ENCODE results near the gene TWNK. TPM values are rescaled to one million over a fixed set of nuclear protein-coding genes. Genes with fewer than 3 reads are reported as not detected.
A peak's percentile ranks its signal among the peaks of the same experiment; 100 is the strongest.

TWNK gene
- total and polyA plus RNA-seq, 10 donors, result 5.6 to 9.9 (median 8.2) TPM

DNA sequence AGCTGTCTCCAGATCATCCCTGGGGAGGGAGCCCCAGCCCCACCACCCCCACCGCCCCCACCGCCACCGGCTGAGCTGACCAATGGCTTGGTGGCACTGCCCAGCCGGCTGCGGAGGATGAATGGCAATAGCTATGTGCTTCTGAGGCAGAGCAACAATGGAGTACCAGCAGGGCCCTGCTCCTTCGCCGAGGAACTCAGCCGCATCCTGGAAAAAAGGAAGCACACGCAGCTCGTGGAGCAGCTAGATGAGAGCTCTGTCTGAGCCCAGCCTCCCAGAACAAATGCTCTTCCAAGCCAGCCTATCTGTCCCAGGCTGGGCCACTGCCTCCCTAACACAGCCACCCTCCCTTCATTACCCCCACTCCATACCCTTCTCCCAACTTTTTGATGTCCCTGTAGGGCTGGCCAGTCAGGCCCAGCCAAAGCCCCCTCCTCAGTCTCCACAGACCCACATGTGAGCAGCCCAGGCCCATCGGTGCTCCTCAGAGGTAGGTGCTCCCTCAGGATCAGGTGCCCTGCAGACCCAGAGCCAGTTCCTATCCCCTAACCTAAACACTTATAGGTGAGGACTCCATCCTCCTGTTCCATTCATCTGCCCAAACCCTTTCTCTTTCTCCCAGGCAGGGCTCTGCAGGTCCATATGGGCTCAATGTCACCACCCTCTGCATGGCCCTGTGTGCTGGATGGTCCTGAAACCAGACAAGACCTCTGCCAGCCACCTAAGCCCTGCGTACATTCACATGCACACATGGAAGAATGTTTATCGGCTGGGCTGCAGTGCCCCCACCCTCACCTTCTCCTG is 3.3 kb upstream of the TWNK start:
- DNase-seq, result peak; percentile 63
- H3K36me3 ChIP-seq, result peaks cover 0 to 77% (median 25%) of the 10 kb centered on the region in 6 donors

DNA sequence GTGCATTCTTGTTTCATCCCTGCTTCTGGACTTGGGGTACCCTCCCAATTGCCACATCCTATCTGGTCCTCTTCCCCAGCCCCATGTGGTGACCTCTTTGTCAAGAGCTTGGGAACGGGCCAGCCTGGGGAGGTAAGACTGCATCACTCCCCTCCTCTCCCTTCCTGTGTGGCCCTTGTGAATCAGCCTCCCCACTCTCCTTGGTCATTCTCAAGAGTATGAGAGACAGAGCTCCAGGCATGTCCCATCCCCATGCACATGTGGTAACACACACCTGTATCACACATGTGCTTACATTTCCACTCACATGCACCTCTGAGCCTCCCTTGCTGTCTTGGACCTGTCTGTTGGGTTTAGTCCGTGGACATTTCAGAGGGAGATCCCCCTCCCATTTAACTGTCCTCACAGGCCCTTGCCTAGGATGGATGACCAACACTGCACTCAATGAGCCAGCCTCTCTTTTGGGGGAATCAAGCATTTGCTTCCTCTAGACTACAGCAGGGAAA is 2.6 kb upstream of the TWNK start:
- no peaks in the 10 kb centered on the region for H3K27me3 ChIP-seq (replicated peaks in 1 of 7)
- H3K36me3 ChIP-seq, result peaks cover 0 to 77% (median 24%) of the 10 kb centered on the region in 6 donors
- intact Hi-C loops (cut with DNase I; ENCODE audit: low total_unique reads), result no loop called here
- no peak overlapping the region for H3K27ac ChIP-seq
- H3K9me3 ChIP-seq, result no peaks in the 10 kb centered on the region
- peaks cover 12 to 44% (median 37%) of the 10 kb centered on the region in 6 donors for H3K4me1 ChIP-seq
- TF ChIP-seq, protein P1, sequence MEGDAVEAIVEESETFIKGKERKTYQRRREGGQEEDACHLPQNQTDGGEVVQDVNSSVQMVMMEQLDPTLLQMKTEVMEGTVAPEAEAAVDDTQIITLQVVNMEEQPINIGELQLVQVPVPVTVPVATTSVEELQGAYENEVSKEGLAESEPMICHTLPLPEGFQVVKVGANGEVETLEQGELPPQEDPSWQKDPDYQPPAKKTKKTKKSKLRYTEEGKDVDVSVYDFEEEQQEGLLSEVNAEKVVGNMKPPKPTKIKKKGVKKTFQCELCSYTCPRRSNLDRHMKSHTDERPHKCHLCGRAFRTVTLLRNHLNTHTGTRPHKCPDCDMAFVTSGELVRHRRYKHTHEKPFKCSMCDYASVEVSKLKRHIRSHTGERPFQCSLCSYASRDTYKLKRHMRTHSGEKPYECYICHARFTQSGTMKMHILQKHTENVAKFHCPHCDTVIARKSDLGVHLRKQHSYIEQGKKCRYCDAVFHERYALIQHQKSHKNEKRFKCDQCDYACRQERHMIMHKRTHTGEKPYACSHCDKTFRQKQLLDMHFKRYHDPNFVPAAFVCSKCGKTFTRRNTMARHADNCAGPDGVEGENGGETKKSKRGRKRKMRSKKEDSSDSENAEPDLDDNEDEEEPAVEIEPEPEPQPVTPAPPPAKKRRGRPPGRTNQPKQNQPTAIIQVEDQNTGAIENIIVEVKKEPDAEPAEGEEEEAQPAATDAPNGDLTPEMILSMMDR (IDR thresholded peaks at IDR 0.05 in 8 of 11, conservative IDR thresholded peaks at IDR 0.05 in 3 of 11), result no peak
- TF ChIP-seq POLR2A (IDR thresholded peaks at IDR 0.05), result no peak
- no peak for TF ChIP-seq POLR2AphosphoS5 (IDR thresholded peaks at IDR 0.05)
- H3K4me3 ChIP-seq, result no peak overlapping the region
- 68 to 86% (median 83%) methylated on average over 2 of the region's 2 CpGs for WGBS, 5 donors
- DNase-seq, result peak; percentile 16

More for the DNA sequence above, 3.3 kb upstream of the TWNK start:
- Histone ChIP-seq H3K9me3 (no peaks in the 10 kb centered on the region), H3K4me3 (no peak overlapping the region), H3K27ac (no peak overlapping the region), H3K27me3 (replicated peaks in 1 of 7) (no peaks in the 10 kb centered on the region), H3K4me1 (peaks cover 12 to 38% (median 31%) of the 10 kb centered on the region in 6 donors)
- intact Hi-C loops (cut with DNase I; ENCODE audit: low total_unique reads), result no loop called here
- TF ChIP-seq POLR2AphosphoS5 (IDR thresholded peaks at IDR 0.05), result no peak
- TF ChIP-seq, protein P1 (IDR thresholded peaks at IDR 0.05 in 8 of 11, conservative IDR thresholded peaks at IDR 0.05 in 3 of 11), result no peak
- no peak for TF ChIP-seq POLR2A (IDR thresholded peaks at IDR 0.05)
- WGBS, 5 donors, result 81 to 96% (median 91%) methylated on average over 10 to 13 of the region's 13 CpGs

DNA sequence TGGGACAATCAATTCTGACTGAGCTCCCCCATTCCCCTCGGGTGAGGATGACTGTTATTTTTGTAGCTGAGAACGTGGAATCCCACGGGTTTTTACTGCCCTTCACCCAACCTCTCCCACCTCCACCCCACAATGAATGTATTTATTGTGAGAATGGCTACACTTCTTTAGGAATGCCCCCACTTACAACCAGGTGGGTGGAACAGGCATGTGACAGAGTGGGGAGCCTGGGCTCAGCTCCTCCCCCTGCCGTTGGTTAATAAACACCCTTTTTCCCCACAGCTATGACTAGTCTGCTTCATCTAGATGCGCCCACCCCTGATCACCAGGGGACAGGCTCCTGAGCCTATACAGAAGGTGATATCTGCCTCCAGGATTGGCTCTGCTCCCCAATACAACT is 2.0 kb upstream of the TWNK start:
- WGBS, 5 donors, result 72 to 85% (median 73%) methylated on average over 5 of the region's 5 CpGs
- Histone ChIP-seq H3K4me3 (no peak overlapping the region), H3K36me3 (peaks cover 0 to 77% (median 22%) of the 10 kb centered on the region in 6 donors), H3K27me3 (replicated peaks in 1 of 7) (no peaks in the 10 kb centered on the region), H3K4me1 (peaks cover 12 to 50% (median 39%) of the 10 kb centered on the region in 6 donors), H3K27ac (no peak overlapping the region), H3K9me3 (no peaks in the 10 kb centered on the region)
- DNase-seq, result peak; percentile 27
- TF ChIP-seq, protein P1 (IDR thresholded peaks at IDR 0.05 in 8 of 11, conservative IDR thresholded peaks at IDR 0.05 in 3 of 11), result no peak
- TF ChIP-seq POLR2AphosphoS5 (IDR thresholded peaks at IDR 0.05) (no peak), POLR2A (IDR thresholded peaks at IDR 0.05) (no peak)
- intact Hi-C loops (cut with DNase I; ENCODE audit: low total_unique reads), result no loop called here

DNA sequence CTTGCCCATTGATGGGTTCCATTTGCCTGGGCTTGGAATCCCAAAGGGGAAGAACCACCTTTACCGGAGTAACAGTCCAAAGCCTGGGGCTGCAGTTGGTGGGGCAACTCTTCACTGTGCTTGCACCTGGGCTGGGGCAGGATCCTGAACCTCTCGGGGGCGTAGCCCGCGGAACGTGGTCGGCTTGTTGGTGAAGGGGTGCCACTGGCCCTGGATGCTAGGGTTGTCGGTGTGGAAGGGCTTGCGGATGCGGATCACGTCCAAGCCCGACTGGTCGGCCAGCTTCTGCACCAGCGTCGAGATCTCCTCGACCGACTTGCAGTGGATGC is 756 bp upstream of the TWNK start:
- Histone ChIP-seq H3K4me3 (peak overlapping the region; percentile 74 to 99 (median 94)), H3K9me3 (no peaks in the 10 kb centered on the region), H3K27me3 (replicated peaks in 1 of 7) (no peaks in the 10 kb centered on the region), H3K36me3 (peaks cover 0 to 77% (median 27%) of the 10 kb centered on the region in 6 donors), H3K27ac (peak overlapping the region in 4 of 8 donors; percentile 76 to 89 (median 81)), H3K4me1 (peaks cover 12 to 55% (median 39%) of the 10 kb centered on the region in 6 donors)
- no peak for DNase-seq
- intact Hi-C loops (cut with DNase I; ENCODE audit: low total_unique reads), result no loop called here
- 27 to 50% (median 29%) methylated on average over 8 to 17 of the region's 17 CpGs for WGBS, 5 donors
- no peak for TF ChIP-seq POLR2A (IDR thresholded peaks at IDR 0.05)
- no peak for TF ChIP-seq POLR2AphosphoS5 (IDR thresholded peaks at IDR 0.05)
- TF ChIP-seq, protein P1 (IDR thresholded peaks at IDR 0.05 in 8 of 11, conservative IDR thresholded peaks at IDR 0.05 in 3 of 11), result no peak
